ENCODE data around the gene PDZD2. TPM values are rescaled to one million over a fixed set of nuclear protein-coding genes. Genes with fewer than 3 reads are reported as not detected.

Gene PDZD2
- total and polyA plus RNA-seq, 3 donors from 2014 or later = 47.3 to 89.1 (median 83.9) TPM

DNA sequence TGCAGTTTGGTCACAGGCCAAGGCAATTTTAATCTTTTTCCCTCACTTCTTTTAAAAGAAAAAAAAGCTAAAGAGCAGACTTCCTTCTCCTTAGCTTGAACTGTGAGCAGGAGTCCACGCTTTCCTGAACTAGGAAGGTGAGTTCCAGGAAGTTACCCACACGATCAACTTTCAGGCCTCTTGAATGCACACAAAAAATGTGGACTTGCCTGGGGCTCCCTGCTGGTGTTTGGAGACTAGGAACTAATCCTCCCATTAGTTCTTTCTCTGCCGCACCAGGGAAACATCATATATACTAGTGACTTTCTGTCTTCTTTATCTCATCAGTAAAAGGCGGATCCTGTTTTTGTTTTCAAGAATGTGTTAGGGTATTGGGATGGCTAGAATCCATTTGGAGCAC is 295.2 kb downstream of the PDZD2 start:
- peaks cover under 1% of the 10 kb centered on the region for H3K4me1 ChIP-seq
- H3K36me3 ChIP-seq (ENCODE audit: low read depth, missing control alignments) = no peaks in the 10 kb centered on the region
- H3K27ac ChIP-seq = no peak overlapping the region
- no peaks in the 10 kb centered on the region for H3K27me3 ChIP-seq
- no peaks in the 10 kb centered on the region for H3K9me3 ChIP-seq
- WGBS, 2 donors = 74 to 92% methylated on average over 4 of the region's 4 CpGs
- H3K4me3 ChIP-seq = no peak overlapping the region
- TF ChIP-seq, protein P1, sequence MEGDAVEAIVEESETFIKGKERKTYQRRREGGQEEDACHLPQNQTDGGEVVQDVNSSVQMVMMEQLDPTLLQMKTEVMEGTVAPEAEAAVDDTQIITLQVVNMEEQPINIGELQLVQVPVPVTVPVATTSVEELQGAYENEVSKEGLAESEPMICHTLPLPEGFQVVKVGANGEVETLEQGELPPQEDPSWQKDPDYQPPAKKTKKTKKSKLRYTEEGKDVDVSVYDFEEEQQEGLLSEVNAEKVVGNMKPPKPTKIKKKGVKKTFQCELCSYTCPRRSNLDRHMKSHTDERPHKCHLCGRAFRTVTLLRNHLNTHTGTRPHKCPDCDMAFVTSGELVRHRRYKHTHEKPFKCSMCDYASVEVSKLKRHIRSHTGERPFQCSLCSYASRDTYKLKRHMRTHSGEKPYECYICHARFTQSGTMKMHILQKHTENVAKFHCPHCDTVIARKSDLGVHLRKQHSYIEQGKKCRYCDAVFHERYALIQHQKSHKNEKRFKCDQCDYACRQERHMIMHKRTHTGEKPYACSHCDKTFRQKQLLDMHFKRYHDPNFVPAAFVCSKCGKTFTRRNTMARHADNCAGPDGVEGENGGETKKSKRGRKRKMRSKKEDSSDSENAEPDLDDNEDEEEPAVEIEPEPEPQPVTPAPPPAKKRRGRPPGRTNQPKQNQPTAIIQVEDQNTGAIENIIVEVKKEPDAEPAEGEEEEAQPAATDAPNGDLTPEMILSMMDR (IDR thresholded peaks at IDR 0.05) = no peak
- no peak for TF ChIP-seq POLR2A (IDR thresholded peaks at IDR 0.05)
- no peak for DNase-seq
- intact Hi-C loops (cut with DNase I; ENCODE audit: low total_unique reads) = no loop called here

DNA sequence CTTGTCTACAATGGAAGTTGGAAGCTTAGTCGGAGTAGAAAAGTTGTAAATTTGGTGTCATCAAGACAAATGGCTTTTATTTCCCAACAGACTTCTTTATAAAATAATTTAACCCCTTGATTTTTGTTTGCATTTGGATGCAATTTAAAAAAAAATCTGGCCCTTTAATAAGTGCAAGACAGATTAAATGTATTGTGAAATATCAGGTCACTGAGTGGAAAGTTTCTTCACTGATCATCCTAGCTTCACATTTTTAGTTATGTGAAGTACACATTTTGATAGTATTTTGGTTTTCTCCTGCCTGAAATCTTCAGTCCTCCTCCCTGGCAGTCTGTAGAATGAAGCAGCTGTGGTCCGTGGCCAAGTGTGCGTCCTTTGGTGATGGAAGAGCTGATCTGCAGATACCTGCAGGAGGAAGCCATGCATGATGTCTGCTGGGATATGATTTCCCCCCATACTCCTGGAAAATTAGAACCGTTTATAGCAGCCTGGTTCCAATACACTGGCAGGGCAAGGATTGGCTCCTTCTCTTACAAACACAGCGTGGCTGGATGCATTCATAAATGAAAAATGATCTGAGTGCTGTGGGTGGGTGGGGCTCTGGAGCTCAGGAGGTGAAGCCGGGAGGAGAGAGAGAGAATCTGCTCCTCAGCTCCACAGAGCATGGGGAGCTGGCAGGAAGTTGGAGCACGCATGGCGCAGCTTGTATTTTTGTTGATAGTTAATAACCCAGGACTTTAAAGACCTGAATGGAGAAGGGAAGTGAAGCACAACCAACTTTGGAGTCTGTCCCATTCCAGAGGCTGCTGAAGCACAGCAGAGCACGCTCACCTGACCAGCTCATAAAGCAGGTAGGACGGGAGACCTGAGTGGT is 296.8 kb downstream of the PDZD2 start:
- TF ChIP-seq, protein P1 (IDR thresholded peaks at IDR 0.05) = no peak
- no peak for TF ChIP-seq POLR2A (IDR thresholded peaks at IDR 0.05)
- Histone ChIP-seq H3K4me1 (peaks cover 3% of the 10 kb centered on the region), H3K9me3 (no peaks in the 10 kb centered on the region), H3K27me3 (no peaks in the 10 kb centered on the region), H3K27ac (peak overlapping the region in 1 of 2 donors; percentile 63), H3K4me3 (peak overlapping the region; percentile 17 to 54), H3K36me3 (ENCODE audit: low read depth, missing control alignments) (no peaks in the 10 kb centered on the region)
- intact Hi-C loops (cut with DNase I; ENCODE audit: low total_unique reads) = no loop called here
- WGBS, 2 donors = 41 to 55% methylated on average over 10 of the region's 10 CpGs
- DNase-seq = peak; percentile 78

DNA sequence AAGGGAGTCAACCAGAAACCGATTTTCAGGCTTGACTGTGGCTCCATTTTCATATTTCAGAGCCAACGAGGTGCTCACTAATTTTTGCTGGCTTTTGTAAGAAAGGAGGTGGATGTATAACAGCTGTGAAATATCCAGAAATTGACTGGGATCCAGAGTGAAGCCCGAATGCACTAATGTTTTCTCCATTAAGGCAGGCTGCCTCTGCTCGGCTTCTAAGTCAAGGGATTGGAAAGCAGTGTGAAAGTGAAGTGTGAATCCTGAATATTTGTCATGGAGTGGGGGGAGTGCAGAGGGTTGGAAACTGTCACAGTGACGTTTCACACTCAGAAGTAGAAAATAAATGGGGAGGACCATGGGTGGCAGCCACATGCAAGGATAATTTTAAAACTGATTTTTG is 297.8 kb downstream of the PDZD2 start:
- TF ChIP-seq, protein P1 (IDR thresholded peaks at IDR 0.05) = no peak
- TF ChIP-seq POLR2A (IDR thresholded peaks at IDR 0.05) = no peak
- Histone ChIP-seq H3K4me3 (peak overlapping the region; percentile 17 to 54), H3K27ac (peak overlapping the region; percentile 63 to 72), H3K4me1 (peaks cover 8% of the 10 kb centered on the region), H3K27me3 (no peaks in the 10 kb centered on the region), H3K36me3 (ENCODE audit: low read depth, missing control alignments) (no peaks in the 10 kb centered on the region), H3K9me3 (no peaks in the 10 kb centered on the region)
- intact Hi-C loops (cut with DNase I; ENCODE audit: low total_unique reads) = no loop called here
- DNase-seq = no peak
- 36 to 39% methylated on average over 5 of the region's 5 CpGs for WGBS, 2 donors

DNA sequence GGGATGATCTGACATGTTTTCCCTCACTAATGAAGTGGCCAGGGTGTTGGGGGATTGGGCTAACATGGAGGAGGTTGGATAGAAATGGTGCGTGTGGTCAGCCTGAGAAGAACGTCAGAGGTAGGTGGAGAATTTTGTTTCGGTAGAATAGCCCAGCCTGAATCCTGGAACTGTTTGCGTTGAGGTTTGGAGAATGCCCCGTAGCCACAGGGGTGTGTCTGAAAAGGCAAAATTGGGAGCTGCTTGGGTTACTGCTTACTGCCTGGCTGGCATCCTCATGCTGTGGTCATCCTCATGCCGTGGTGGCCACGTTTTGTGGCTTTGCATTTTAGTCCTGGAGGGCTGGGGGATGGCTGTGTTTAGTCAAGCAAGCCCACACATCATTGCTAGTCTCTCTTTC is 298.3 kb downstream of the PDZD2 start:
- 63 to 84% methylated on average over 7 of the region's 7 CpGs for WGBS, 2 donors
- H3K4me1 ChIP-seq = peaks cover 8% of the 10 kb centered on the region
- no peaks in the 10 kb centered on the region for H3K27me3 ChIP-seq
- DNase-seq = peak; percentile 35
- intact Hi-C loops (cut with DNase I; ENCODE audit: low total_unique reads) = no loop called here
- H3K9me3 ChIP-seq = no peaks in the 10 kb centered on the region
- H3K4me3 ChIP-seq = peak overlapping the region; percentile 17 to 54
- peak overlapping the region; percentile 63 to 72 for H3K27ac ChIP-seq
- TF ChIP-seq, protein P1 (IDR thresholded peaks at IDR 0.05) = no peak
- no peak for TF ChIP-seq POLR2A (IDR thresholded peaks at IDR 0.05)
- H3K36me3 ChIP-seq (ENCODE audit: low read depth, missing control alignments) = no peaks in the 10 kb centered on the region

Data from testis (tissue), 3 donors.